ENCODE results near the gene KCP.

KCP gene

GRCh38 chr7:128889121-128889520 is 21.4 kb downstream of the KCP start:
- ATAC-seq (replicated peaks; ENCODE audit: extremely low read depth, poor library complexity, severe bottlenecking) (no peak), DNase-seq (ENCODE audit: low spot score in 2 of 2) (no peak)
- Mint-ChIP-seq H3K4me3 (no peak overlapping the region), H3K9me3 (no peaks in the 10 kb centered on the region), H3K27me3 (no peaks in the 10 kb centered on the region), H3K36me3 (ENCODE audit: insufficient read depth) (peaks cover 1% of the 10 kb centered on the region), H3K27ac (ENCODE audit: low read depth) (no peak overlapping the region), H3K4me1 (no peaks in the 10 kb centered on the region)

GRCh38 chr7:128888756-128889095 is 21.8 kb downstream of the KCP start:
- peaks cover 1% of the 10 kb centered on the region for H3K36me3 Mint-ChIP-seq (ENCODE audit: insufficient read depth)
- no peaks in the 10 kb centered on the region for H3K27me3 Mint-ChIP-seq
- no peak for ATAC-seq (replicated peaks; ENCODE audit: extremely low read depth, poor library complexity, severe bottlenecking)
- H3K4me1 Mint-ChIP-seq: no peaks in the 10 kb centered on the region
- no peaks in the 10 kb centered on the region for H3K9me3 Mint-ChIP-seq
- H3K4me3 Mint-ChIP-seq: no peak overlapping the region
- no peak for DNase-seq (ENCODE audit: low spot score in 2 of 2)
- H3K27ac Mint-ChIP-seq (ENCODE audit: low read depth): no peak overlapping the region

GRCh38 chr7:128888039-128888755 is 22.3 kb downstream of the KCP start:
- Mint-ChIP-seq H3K36me3 (ENCODE audit: insufficient read depth) (peaks cover 1% of the 10 kb centered on the region), H3K4me3 (no peak overlapping the region), H3K27ac (ENCODE audit: low read depth) (no peak overlapping the region), H3K27me3 (no peaks in the 10 kb centered on the region), H3K4me1 (no peaks in the 10 kb centered on the region), H3K9me3 (no peaks in the 10 kb centered on the region)
- DNase-seq (ENCODE audit: low spot score in 2 of 2) (no peak), ATAC-seq (replicated peaks; ENCODE audit: extremely low read depth, poor library complexity, severe bottlenecking) (no peak)

GRCh38 chr7:128887169-128888038 is 23.1 kb downstream of the KCP start:
- no peak overlapping the region for H3K27ac Mint-ChIP-seq (ENCODE audit: low read depth)
- DNase-seq (ENCODE audit: low spot score in 2 of 2) (no peak), ATAC-seq (replicated peaks; ENCODE audit: extremely low read depth, poor library complexity, severe bottlenecking) (no peak)
- H3K4me3 Mint-ChIP-seq: no peak overlapping the region
- no peaks in the 10 kb centered on the region for H3K9me3 Mint-ChIP-seq
- no peaks in the 10 kb centered on the region for H3K27me3 Mint-ChIP-seq
- H3K36me3 Mint-ChIP-seq (ENCODE audit: insufficient read depth): no peaks in the 10 kb centered on the region
- H3K4me1 Mint-ChIP-seq: no peaks in the 10 kb centered on the region

GRCh38 chr7:128886391-128887168 is 23.9 kb downstream of the KCP start:
- DNase-seq (ENCODE audit: low spot score in 2 of 2): no peak
- H3K9me3 Mint-ChIP-seq: no peaks in the 10 kb centered on the region
- no peaks in the 10 kb centered on the region for H3K27me3 Mint-ChIP-seq
- H3K36me3 Mint-ChIP-seq (ENCODE audit: insufficient read depth): no peaks in the 10 kb centered on the region
- H3K4me3 Mint-ChIP-seq: no peak overlapping the region
- ATAC-seq (replicated peaks; ENCODE audit: extremely low read depth, poor library complexity, severe bottlenecking): no peak
- H3K4me1 Mint-ChIP-seq: no peaks in the 10 kb centered on the region
- no peak overlapping the region for H3K27ac Mint-ChIP-seq (ENCODE audit: low read depth)

- no peak for DNase-seq (ENCODE audit: low spot score in 2 of 2)
- H3K27me3 Mint-ChIP-seq: no peaks in the 10 kb centered on the region
- H3K4me3 Mint-ChIP-seq: no peak overlapping the region
Measured at GRCh38 chr7:128885370-128886187, 24.9 kb downstream of the KCP start.

GRCh38 chr7:128884561-128885369 is 25.7 kb downstream of the KCP start:
- Mint-ChIP-seq H3K9me3 (no peaks in the 10 kb centered on the region), H3K4me1 (no peaks in the 10 kb centered on the region), H3K27ac (ENCODE audit: low read depth) (no peak overlapping the region), H3K4me3 (peak overlapping the region; percentile 19), H3K27me3 (no peaks in the 10 kb centered on the region), H3K36me3 (ENCODE audit: insufficient read depth) (no peaks in the 10 kb centered on the region)
- DNase-seq (ENCODE audit: low spot score in 2 of 2): no peak
- ATAC-seq (replicated peaks; ENCODE audit: extremely low read depth, poor library complexity, severe bottlenecking): no peak

More at GRCh38 chr7:128885370-128886187, 24.9 kb downstream of the KCP start:
- Mint-ChIP-seq H3K9me3 (no peaks in the 10 kb centered on the region), H3K36me3 (ENCODE audit: insufficient read depth) (no peaks in the 10 kb centered on the region), H3K4me1 (no peaks in the 10 kb centered on the region), H3K27ac (ENCODE audit: low read depth) (no peak overlapping the region)
- no peak for ATAC-seq (replicated peaks; ENCODE audit: extremely low read depth, poor library complexity, severe bottlenecking)

- ATAC-seq (replicated peaks; ENCODE audit: extremely low read depth, poor library complexity, severe bottlenecking): peak; percentile 76
- no peaks in the 10 kb centered on the region for H3K4me1 Mint-ChIP-seq
- no peaks in the 10 kb centered on the region for H3K27me3 Mint-ChIP-seq
- H3K9me3 Mint-ChIP-seq: no peaks in the 10 kb centered on the region
- no peaks in the 10 kb centered on the region for H3K36me3 Mint-ChIP-seq (ENCODE audit: insufficient read depth)
- DNase-seq (ENCODE audit: low spot score in 2 of 2): peak; percentile 77 to 89
- H3K4me3 Mint-ChIP-seq: peak overlapping the region; percentile 19
- no peak overlapping the region for H3K27ac Mint-ChIP-seq (ENCODE audit: low read depth)
Measured at GRCh38 chr7:128883622-128884448, 26.7 kb downstream of the KCP start.

- ATAC-seq (replicated peaks; ENCODE audit: extremely low read depth, poor library complexity, severe bottlenecking): no peak
- Mint-ChIP-seq H3K4me1 (no peaks in the 10 kb centered on the region), H3K9me3 (no peaks in the 10 kb centered on the region), H3K4me3 (no peak overlapping the region), H3K27ac (ENCODE audit: low read depth) (no peak overlapping the region), H3K27me3 (no peaks in the 10 kb centered on the region), H3K36me3 (ENCODE audit: insufficient read depth) (peaks cover 2% of the 10 kb centered on the region)
- DNase-seq (ENCODE audit: low spot score in 2 of 2): no peak
Measured at GRCh38 chr7:128882134-128882533, 28.4 kb downstream of the KCP start.

GRCh38 chr7:128881458-128882125 is 28.9 kb downstream of the KCP start:
- ATAC-seq (replicated peaks; ENCODE audit: extremely low read depth, poor library complexity, severe bottlenecking) (no peak), DNase-seq (ENCODE audit: low spot score in 2 of 2) (no peak)
- Mint-ChIP-seq H3K36me3 (ENCODE audit: insufficient read depth) (peaks cover 2% of the 10 kb centered on the region), H3K9me3 (no peaks in the 10 kb centered on the region), H3K4me3 (no peak overlapping the region), H3K27ac (ENCODE audit: low read depth) (no peak overlapping the region), H3K4me1 (no peaks in the 10 kb centered on the region), H3K27me3 (no peaks in the 10 kb centered on the region)

Measured in central memory CD8-positive, alpha-beta T cell (primary cell).